ENCODE results near the gene RIN1. TPM values are rescaled to one million over a fixed set of nuclear protein-coding genes. Genes with fewer than 3 reads are reported as not detected.
A peak's percentile ranks its signal among the peaks of the same experiment; 100 is the strongest.

The RIN1 gene
- total and polyA plus RNA-seq, 8 donors: 1.7 to 10.2 (median 3.5) TPM

DNA sequence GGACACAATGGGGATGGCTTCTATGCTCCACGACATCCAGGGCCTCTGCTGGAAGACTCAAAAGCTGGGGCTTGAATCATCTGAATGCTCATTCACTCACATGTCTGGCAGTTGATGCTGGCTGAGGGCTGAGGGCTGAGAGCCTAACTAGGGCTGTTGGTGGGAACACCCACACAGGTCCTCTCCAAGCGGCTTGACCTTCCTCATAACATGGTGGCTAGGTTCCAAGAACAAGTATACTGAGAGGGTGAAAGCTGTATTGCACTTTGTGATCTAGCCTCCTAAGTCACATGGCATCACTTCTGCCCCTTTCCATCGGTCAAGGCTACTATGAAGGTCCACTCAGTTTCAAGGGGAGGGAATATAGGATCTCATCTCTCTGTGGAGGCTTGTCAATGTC lies 37.0 kb downstream of the RIN1 start:
- TF ChIP-seq, protein P1, sequence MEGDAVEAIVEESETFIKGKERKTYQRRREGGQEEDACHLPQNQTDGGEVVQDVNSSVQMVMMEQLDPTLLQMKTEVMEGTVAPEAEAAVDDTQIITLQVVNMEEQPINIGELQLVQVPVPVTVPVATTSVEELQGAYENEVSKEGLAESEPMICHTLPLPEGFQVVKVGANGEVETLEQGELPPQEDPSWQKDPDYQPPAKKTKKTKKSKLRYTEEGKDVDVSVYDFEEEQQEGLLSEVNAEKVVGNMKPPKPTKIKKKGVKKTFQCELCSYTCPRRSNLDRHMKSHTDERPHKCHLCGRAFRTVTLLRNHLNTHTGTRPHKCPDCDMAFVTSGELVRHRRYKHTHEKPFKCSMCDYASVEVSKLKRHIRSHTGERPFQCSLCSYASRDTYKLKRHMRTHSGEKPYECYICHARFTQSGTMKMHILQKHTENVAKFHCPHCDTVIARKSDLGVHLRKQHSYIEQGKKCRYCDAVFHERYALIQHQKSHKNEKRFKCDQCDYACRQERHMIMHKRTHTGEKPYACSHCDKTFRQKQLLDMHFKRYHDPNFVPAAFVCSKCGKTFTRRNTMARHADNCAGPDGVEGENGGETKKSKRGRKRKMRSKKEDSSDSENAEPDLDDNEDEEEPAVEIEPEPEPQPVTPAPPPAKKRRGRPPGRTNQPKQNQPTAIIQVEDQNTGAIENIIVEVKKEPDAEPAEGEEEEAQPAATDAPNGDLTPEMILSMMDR (IDR thresholded peaks at IDR 0.05): no peak
- Histone ChIP-seq H3K4me1 (no peaks in the 10 kb centered on the region), H3K9me3 (no peaks in the 10 kb centered on the region), H3K27ac (no peak overlapping the region), H3K4me3 (no peak overlapping the region), H3K27me3 (peaks cover 0 to 34% of the 10 kb centered on the region in 2 donors), H3K36me3 (no peaks in the 10 kb centered on the region)
- intact Hi-C loops (cut with DNase I): no loop called here
- ATAC-seq (peak; percentile 33), DNase-seq (peak in 1 of 4 donors; percentile 1)

DNA sequence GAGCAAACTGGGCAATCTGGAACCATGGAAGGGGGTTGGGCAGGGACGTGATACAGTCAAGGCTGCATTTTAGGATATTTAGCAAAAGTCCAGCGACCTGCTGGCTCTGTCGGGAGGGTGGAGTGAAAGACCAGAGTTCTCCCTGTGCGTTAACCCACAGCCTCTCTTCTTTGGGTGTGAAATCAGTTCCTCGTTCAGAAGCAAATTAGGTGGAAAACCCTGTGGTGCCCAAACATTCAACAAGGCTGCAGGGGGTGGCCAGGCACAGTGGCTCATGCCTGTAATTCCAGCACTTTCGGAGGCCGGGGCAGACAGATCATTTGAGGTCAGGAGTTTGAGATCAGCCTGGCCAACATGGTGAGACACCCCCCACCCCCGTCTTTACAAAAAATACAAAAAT lies 38.6 kb downstream of the RIN1 start:
- intact Hi-C loops (cut with DNase I): no loop called here

DNA sequence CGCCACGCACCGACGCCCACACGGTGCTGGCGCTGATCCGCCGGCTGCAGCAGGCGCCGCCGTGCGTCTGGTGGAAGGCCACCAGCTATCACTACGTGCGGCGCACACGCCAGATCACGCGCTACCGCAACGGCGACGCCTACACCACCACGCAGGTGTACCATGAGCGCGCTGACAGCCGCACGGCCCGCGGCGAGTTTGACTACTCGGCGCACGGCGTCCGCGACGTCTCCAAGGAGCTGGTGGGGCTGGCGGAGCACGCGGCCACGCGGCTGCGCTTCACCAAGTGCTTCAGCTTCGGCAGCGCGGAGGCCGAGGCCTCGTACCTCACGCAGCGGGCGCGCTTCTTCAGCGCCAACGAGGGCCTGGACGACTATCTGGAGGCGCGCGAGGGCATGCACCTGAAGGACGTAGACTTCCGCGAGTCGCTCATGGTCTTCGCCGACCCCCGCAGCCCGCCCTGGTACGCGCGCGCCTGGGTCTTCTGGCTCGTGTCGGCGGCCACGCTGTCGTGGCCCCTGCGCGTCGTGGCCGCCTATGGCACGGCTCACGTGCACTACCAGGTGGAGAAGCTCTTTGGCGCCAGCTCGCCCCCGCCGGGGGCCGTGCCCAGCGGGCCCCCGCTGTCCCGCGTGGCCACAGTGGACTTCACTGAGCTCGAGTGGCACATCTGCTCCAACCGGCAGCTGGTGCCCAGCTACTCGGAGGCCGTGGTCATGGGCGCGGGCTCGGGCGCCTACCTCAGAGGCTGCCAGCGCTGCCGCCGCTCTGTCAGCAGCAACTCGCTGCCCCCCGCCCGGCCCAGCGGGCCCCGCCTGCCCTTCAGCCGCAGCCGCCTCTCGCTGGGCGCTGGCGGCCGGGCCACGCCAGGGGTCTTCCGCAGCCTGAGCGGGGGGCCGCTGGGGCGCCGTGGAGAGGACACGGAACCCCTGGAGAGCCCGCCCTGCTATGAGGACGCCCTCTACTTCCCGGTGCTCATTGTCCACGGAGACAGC lies 41.3 kb downstream of the RIN1 start:
- Histone ChIP-seq H3K9me3 (no peaks in the 10 kb centered on the region), H3K4me1 (peaks cover 6 to 11% of the 10 kb centered on the region in 2 donors), H3K4me3 (no peak overlapping the region), H3K27ac (no peak overlapping the region), H3K27me3 (peaks cover 19 to 77% of the 10 kb centered on the region in 2 donors), H3K36me3 (no peaks in the 10 kb centered on the region)
- TF ChIP-seq, protein P1 (IDR thresholded peaks at IDR 0.05): no peak
- ATAC-seq (no peak), DNase-seq (no peak)
- intact Hi-C loops (cut with DNase I): no loop called here

More for the DNA sequence above, 38.6 kb downstream of the RIN1 start:
- no peaks in the 10 kb centered on the region for H3K4me1 ChIP-seq
- no peaks in the 10 kb centered on the region for H3K9me3 ChIP-seq
- H3K27ac ChIP-seq: no peak overlapping the region
- H3K4me3 ChIP-seq: no peak overlapping the region
- H3K36me3 ChIP-seq: no peaks in the 10 kb centered on the region
- H3K27me3 ChIP-seq: peaks cover 5 to 50% of the 10 kb centered on the region in 2 donors
- ATAC-seq (no peak), DNase-seq (peak in 1 of 4 donors; percentile 32)
- TF ChIP-seq, protein P1 (IDR thresholded peaks at IDR 0.05): no peak

DNA sequence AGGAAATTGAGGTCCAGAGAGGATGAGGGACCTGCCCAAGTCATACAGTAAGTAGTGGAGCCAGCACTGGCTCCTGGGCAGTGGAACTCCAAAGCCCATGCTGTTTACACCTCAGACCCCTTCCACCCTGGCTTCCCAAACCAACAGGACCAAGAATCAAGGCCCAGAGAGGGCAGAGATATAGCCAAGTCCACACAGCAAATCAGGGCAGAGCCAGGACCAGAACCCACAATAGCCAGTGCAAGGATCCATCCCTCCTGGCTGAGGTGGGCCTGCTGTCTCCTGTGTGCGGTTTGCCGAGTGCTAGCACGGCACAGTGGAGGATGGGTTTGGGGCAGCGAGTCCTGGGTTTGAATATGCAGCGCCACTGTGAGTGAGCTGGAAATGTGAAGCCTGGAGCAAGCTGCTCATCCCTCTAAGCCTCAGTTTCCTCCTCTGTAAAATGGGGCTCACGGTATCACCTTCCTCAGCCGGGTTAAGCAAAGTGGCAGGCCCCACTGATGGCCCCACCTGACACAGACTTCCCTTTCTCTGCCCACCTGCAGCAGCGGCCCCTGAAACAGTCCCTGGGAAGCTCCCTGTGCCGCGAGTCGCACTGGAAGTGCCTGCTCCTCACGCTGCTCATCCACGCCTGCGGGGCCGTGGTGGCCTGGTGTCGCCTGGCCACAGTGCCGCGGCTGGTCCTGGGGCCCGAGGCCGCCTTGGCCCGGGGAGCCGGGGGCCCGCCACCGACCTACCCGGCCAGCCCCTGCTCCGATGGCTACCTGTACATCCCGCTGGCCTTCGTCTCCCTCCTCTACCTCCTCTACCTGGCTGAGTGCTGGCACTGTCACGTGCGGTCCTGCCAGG lies 42.2 kb downstream of the RIN1 start:
- peaks cover 19 to 79% of the 10 kb centered on the region in 2 donors for H3K27me3 ChIP-seq
- ATAC-seq (no peak), DNase-seq (no peak)
- no peak overlapping the region for H3K27ac ChIP-seq
- no peak overlapping the region for H3K4me3 ChIP-seq
- peaks cover 7 to 18% of the 10 kb centered on the region in 2 donors for H3K4me1 ChIP-seq
- TF ChIP-seq, protein P1 (IDR thresholded peaks at IDR 0.05): no peak
- H3K9me3 ChIP-seq: no peaks in the 10 kb centered on the region
- no peaks in the 10 kb centered on the region for H3K36me3 ChIP-seq
- intact Hi-C loops (cut with DNase I): no loop called here

Measured in left lung (tissue), 10 donors.